PC-3 (cell line): ENCODE measurements around the gene SPEF1. TPM values are rescaled to one million over a fixed set of nuclear protein-coding genes. Genes with fewer than 3 reads are reported as not detected.

Experiments
- ATAC-seq: fragments of 200-7000 bp; cut with Tn5 transposase; 2 replicates; pipeline ENCODE4 v1.9.1; 2020; ENCODE audit warnings: mild to moderate bottlenecking, moderate library complexity
- BruUV-seq: library from RNA; stranded (reverse); fragments of 400-500 nt; replicated peaks from 2 replicates; lab custom pipeline; 2021; lab: Mats Ljungman, UMichigan
- CTCF ChIA-PET: fragments of 300-600 bp; sonication (Branson Sonifier 250); formaldehyde crosslinking; loops from one replicate; lab custom pipeline; 2022; ENCODE audit warnings: antibody characterized with exemption; lab: Charles Lee
- POLR2A ChIA-PET: fragments of 300-600 bp; sonication (Branson Sonifier 250); formaldehyde crosslinking; loops from one replicate; lab custom pipeline; 2022; ENCODE audit warnings: antibody characterized with exemption; ENCODE audit not compliant: unreplicated experiment; lab: Charles Lee
- DNase-seq: peaks from one replicate; pipeline ENCODE4 v3.0.0-alpha.2; 2015
- H2AFZ ChIP-seq: fragments of 300-600 bp; sonication (generic); 2 replicates; pipeline ENCODE4 v1.6.0; 2016; ENCODE audit warnings: antibody characterized with exemption, low read length
- H3F3A ChIP-seq: fragments of 300-600 bp; sonication (generic); one replicate; pipeline ENCODE4 v1.6.0; 2017; ENCODE audit warnings: antibody characterized with exemption, low read length, control low read depth, mild to moderate bottlenecking; ENCODE audit not compliant: unreplicated experiment
- H3K27ac ChIP-seq: fragments of 300-600 bp; sonication (generic); 2 replicates; pipeline ENCODE4 v1.5.1; 2016; ENCODE audit warnings: mild to moderate bottlenecking, low read length
- H3K27me3 ChIP-seq: fragments of 300-600 bp; sonication (generic); 2 replicates; pipeline ENCODE4 v1.6.1; 2016; ENCODE audit warnings: low read length, mixed read lengths
- H3K36me3 ChIP-seq: fragments of 300-600 bp; sonication (generic); 2 replicates; pipeline ENCODE4 v1.6.1; 2016; ENCODE audit warnings: low read depth, mixed run types, low read length, mixed read lengths
- H3K4me1 ChIP-seq: fragments of 300-600 bp; sonication (generic); 2 replicates; pipeline ENCODE4 v1.5.1; 2016; ENCODE audit warnings: low read length; ENCODE audit not compliant: insufficient read depth
- H3K4me2 ChIP-seq: fragments of 300-600 bp; sonication (generic); 2 replicates; pipeline ENCODE4 v1.6.0; 2016; ENCODE audit warnings: low read length
- H3K4me3 ChIP-seq: fragments of 300-600 bp; sonication (generic); 2 replicates; pipeline ENCODE4 v1.5.1; 2016; ENCODE audit warnings: mild to moderate bottlenecking, low read length, mixed read lengths
- H3K79me2 ChIP-seq: fragments of 300-600 bp; sonication (generic); 2 replicates; pipeline ENCODE4 v1.6.1; 2017; ENCODE audit warnings: low read length, mixed read lengths
- H3K9ac ChIP-seq: fragments of 300-600 bp; sonication (generic); 2 replicates; pipeline ENCODE4 v1.6.0; 2016; ENCODE audit warnings: mild to moderate bottlenecking, low read length
- H3K9me2 ChIP-seq: fragments of 300-600 bp; sonication (generic); replicated peaks from 2 replicates; pipeline ENCODE4 v1.6.1; 2016; ENCODE audit warnings: mixed run types, low read length, mixed read lengths
- H3K9me3 ChIP-seq: fragments of 300-600 bp; sonication (generic); 2 replicates; pipeline ENCODE4 v1.6.1; 2016; ENCODE audit warnings: low read length, mixed read lengths
- H4K20me1 ChIP-seq: fragments of 300-600 bp; sonication (generic); 2 replicates; pipeline ENCODE4 v1.6.1; 2016; ENCODE audit warnings: low read length, mixed read lengths
- EZH2 ChIP-seq: fragments of 300-600 bp; sonication (generic); IDR thresholded peaks from one replicate; pipeline ENCODE4 v1.6.1; 2017; ENCODE audit warnings: antibody characterized with exemption, mild to moderate bottlenecking, low read length; ENCODE audit not compliant: unreplicated experiment
- EZH2phosphoT487 ChIP-seq: fragments of 300-600 bp; sonication (generic); IDR thresholded peaks from 2 replicates; pipeline ENCODE4 v1.6.1; 2018; ENCODE audit warnings: mild to moderate bottlenecking, antibody characterized with exemption, low read length, borderline replicate concordance
- intact Hi-C: fragments of 100-400 bp; cut with micrococcal nuclease; formaldehyde crosslinking; loops from 2 replicates; pipeline ENCODE4 v1.9.0; 2023
- total RNA-seq: library from RNA; depleted of rRNA; stranded (reverse); fragments of >200 nt; gene quantifications from 2 replicates; pipeline ENCODE4 v1.2.3, GENCODE V29; 2014
- TF ChIP-seq, protein P1 (sequence below): fragments of 300-600 bp; sonication (generic); conservative IDR thresholded peaks from 2 replicates; pipeline ENCODE4 v1.5.1; 2017; ENCODE audit warnings: antibody characterized with exemption, low read depth, mild to moderate bottlenecking, low read length

SPEF1 gene
- total RNA-seq, 1 experiment from 2014 or later, result 2.0 TPM

DNA sequence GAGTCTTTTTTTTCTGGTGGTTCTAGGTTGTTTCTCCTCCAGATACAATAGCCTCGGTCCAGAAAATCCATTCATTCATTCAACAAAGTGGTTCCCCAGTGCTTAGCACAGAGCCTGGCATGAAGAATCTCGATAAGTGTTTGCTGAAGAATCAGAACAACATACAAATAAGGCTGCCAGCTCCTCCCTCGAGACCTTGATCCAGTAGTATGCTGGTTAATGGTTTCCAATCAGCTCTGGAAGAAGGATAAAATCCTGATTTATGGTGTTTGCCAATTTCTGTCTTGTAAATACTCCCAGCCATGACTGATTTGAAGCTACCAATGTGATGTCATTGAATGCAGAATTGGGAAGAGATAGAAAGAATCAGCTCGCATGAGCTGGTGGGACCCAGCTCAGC is 45.5 kb downstream of the SPEF1 start:
- no TSS peak for BruUV-seq
- CTCF ChIA-PET, result no interaction called here

DNA sequence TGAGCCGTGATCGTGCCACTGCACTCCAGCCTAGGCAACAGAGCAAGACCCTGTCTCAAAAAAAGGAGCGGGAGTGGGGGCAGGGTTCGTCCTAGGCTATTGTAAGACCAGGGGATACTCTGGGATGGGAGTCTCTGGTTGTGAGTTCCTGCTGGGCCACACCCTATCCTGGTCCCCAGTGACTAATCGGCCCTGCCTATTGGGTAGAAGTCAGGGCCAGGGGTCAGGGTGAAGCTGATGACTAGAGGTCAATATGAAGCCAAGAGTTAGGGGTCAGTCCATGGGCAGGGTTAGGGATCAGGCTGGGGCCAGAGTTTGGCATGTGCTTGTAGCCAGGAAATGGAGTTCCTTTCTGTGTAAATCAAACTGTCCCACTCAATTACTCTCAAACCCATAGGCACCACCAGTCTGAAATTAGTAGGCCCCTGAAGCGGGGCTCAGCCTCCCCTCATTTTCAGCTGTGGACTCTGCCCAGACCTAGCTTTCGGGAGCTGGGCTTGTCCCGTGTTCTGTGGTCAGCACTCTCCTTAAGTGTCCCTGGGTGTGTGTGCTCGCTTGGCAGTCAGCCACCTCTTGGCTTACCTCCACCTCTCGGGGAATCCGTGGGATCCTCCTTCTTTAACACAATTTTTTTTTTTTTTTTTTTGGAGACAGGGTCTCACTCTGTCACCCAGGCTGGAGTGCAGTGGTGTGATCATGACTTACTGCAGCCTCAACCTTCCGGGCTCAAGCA is 47.0 kb downstream of the SPEF1 start:
- Histone ChIP-seq H2AFZ (no peak overlapping the region), H3K27ac (no peak overlapping the region), H3K9me2 (no peaks in the 10 kb centered on the region), H3K9ac (no peak overlapping the region), H3K4me2 (no peak overlapping the region), H3K79me2 (no peaks in the 10 kb centered on the region), H3K4me3 (no peak overlapping the region), H3F3A (no peaks in the 10 kb centered on the region), H3K27me3 (no peaks in the 10 kb centered on the region), H4K20me1 (no peaks in the 10 kb centered on the region), H3K36me3 (no peaks in the 10 kb centered on the region), H3K4me1 (no peaks in the 10 kb centered on the region), H3K9me3 (no peaks in the 10 kb centered on the region)
- peak; percentile 43; the same call in 1 of the 2 replicates for ATAC-seq
- TF ChIP-seq, protein P1, sequence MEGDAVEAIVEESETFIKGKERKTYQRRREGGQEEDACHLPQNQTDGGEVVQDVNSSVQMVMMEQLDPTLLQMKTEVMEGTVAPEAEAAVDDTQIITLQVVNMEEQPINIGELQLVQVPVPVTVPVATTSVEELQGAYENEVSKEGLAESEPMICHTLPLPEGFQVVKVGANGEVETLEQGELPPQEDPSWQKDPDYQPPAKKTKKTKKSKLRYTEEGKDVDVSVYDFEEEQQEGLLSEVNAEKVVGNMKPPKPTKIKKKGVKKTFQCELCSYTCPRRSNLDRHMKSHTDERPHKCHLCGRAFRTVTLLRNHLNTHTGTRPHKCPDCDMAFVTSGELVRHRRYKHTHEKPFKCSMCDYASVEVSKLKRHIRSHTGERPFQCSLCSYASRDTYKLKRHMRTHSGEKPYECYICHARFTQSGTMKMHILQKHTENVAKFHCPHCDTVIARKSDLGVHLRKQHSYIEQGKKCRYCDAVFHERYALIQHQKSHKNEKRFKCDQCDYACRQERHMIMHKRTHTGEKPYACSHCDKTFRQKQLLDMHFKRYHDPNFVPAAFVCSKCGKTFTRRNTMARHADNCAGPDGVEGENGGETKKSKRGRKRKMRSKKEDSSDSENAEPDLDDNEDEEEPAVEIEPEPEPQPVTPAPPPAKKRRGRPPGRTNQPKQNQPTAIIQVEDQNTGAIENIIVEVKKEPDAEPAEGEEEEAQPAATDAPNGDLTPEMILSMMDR, result no peak
- TF ChIP-seq EZH2phosphoT487, result no peak
- no peak for TF ChIP-seq EZH2
- intact Hi-C loops, result no loop called here
- DNase-seq, result no peak
- BruUV-seq, result no TSS peak
- ChIA-PET POLR2A (no interaction called here), CTCF (no interaction called here)

More for the DNA sequence above, 45.5 kb downstream of the SPEF1 start:
- no peak for TF ChIP-seq EZH2phosphoT487
- no peaks in the 10 kb centered on the region for H3F3A ChIP-seq
- no peaks in the 10 kb centered on the region for H4K20me1 ChIP-seq
- no peak for DNase-seq
- H3K4me2 ChIP-seq, result no peak overlapping the region
- no peaks in the 10 kb centered on the region for H3K36me3 ChIP-seq
- H3K4me3 ChIP-seq, result no peak overlapping the region
- no peak overlapping the region for H3K9ac ChIP-seq
- no peaks in the 10 kb centered on the region for H3K9me2 ChIP-seq
- no peak overlapping the region for H2AFZ ChIP-seq
- POLR2A ChIA-PET, result no interaction called here
- H3K9me3 ChIP-seq, result no peaks in the 10 kb centered on the region
- H3K79me2 ChIP-seq, result no peaks in the 10 kb centered on the region
- ATAC-seq, result no peak
- H3K4me1 ChIP-seq, result no peaks in the 10 kb centered on the region
- intact Hi-C loops, result no loop called here
- no peaks in the 10 kb centered on the region for H3K27me3 ChIP-seq
- H3K27ac ChIP-seq, result no peak overlapping the region

DNA sequence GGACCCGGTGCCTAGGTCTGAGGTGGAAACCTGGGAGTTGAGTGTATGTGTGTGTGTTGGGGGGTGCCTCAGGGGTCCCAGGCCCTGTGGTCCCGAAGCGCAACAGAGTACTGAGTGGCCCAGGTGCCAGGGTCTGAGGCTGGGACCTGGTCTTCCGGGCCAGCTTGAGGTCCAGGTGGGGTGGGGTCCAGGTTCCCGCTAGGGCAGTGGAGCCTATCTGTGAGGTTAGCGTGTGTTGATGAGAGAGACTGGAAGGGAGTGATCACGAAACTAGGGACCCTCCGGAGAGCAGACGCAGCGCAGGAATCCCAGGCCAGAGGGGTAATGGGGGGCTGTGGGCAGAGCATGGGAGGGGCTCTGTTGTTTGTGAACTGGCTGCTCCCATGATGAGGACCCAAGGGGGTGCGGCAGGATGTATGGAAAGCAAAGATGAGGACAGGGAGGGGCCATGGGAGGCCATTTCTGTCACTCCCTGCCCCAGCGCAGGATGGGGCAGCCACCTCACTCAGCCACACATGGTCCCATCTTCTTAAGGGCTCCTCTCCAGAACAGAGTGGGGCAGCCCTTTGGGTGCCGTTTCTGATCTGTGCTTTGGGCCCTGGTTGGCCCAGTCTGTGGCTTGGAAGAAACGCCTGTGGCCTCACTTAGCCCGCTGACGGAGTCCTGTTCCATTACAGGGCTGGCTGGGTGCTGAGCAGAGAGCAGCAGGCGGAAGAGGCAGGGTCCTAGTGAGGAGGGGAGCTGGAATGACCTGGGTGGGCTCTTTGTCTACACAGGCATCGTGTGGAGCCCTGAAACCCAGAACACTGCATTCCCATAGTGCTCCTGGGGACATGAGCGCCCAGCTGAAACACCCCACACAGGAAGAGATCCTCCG is 47.9 kb downstream of the SPEF1 start:
- Histone ChIP-seq H3K9ac (no peak overlapping the region), H3K4me1 (peaks cover 8% of the 10 kb centered on the region), H3F3A (no peaks in the 10 kb centered on the region), H3K4me2 (no peak overlapping the region), H4K20me1 (no peaks in the 10 kb centered on the region), H3K36me3 (no peaks in the 10 kb centered on the region), H3K9me2 (no peaks in the 10 kb centered on the region), H2AFZ (no peak overlapping the region), H3K27me3 (no peaks in the 10 kb centered on the region), H3K4me3 (no peak overlapping the region), H3K9me3 (no peaks in the 10 kb centered on the region), H3K27ac (no peak overlapping the region), H3K79me2 (no peaks in the 10 kb centered on the region)
- POLR2A ChIA-PET, result no interaction called here
- CTCF ChIA-PET, result no interaction called here
- no peak for ATAC-seq
- DNase-seq, result no peak
- no peak for TF ChIP-seq EZH2phosphoT487
- no peak for TF ChIP-seq EZH2
- TF ChIP-seq, protein P1, result no peak
- intact Hi-C loops, result no loop called here
- no TSS peak for BruUV-seq
